CD4-positive, CD25-positive, alpha-beta regulatory T cell (primary cell): ENCODE results near the gene RAD51B. TPM values are rescaled to one million over a fixed set of nuclear protein-coding genes. Genes with fewer than 3 reads are reported as not detected.

ENCODE experiments used
- ATAC-seq, 2 donors: fragments of 150-1000 bp; cut with Tn5 transposase; one replicate each; pipeline ENCODE4 v1.10.0; 2021; ENCODE audit warnings: low read depth in 2 of 2, moderate number of reproducible peaks in 2 of 2, moderate library complexity in 1 of 2
- DNase-seq, 3 donors: peaks; one replicate each; pipeline versions ENCODE4 v3.0.0 to v3.0.0-alpha.2; 2012 to 2022; ENCODE audit warnings: mixed read lengths in 1 of 3
- H3K27ac ChIP-seq: one replicate; pipeline ENCODE4 v1.7.0; 2013; ENCODE audit warnings: mild to moderate bottlenecking, low read length; ENCODE audit not compliant: insufficient read depth, poor library complexity, severe bottlenecking
- H3K27me3 ChIP-seq: one replicate; pipeline ENCODE4 v1.7.0; 2013; ENCODE audit warnings: low read length; ENCODE audit not compliant: control insufficient read depth, insufficient read depth
- H3K36me3 ChIP-seq: one replicate; pipeline ENCODE4 v1.7.0; 2013; ENCODE audit warnings: mild to moderate bottlenecking, low read length, moderate library complexity; ENCODE audit not compliant: control insufficient read depth, insufficient read depth
- H3K4me1 ChIP-seq: 2 replicates; pipeline ENCODE4 v1.7.0; 2013; ENCODE audit warnings: mild to moderate bottlenecking, low read length; ENCODE audit not compliant: insufficient read depth, control insufficient read depth, poor library complexity, severe bottlenecking
- H3K4me3 ChIP-seq: one replicate; pipeline ENCODE4 v1.7.0; 2013; ENCODE audit warnings: low read depth, mild to moderate bottlenecking, low read length, moderate library complexity
- H3K9me3 ChIP-seq, 2 experiments: 1 replicate in 1 of 2; 2 replicates in 1 of 2; pipeline ENCODE4 v1.7.0; 2013; ENCODE audit warnings: low read length in 2 of 2, mild to moderate bottlenecking in 1 of 2, moderate library complexity in 1 of 2; ENCODE audit not compliant: control insufficient read depth in 2 of 2
- H3K27ac Mint-ChIP-seq, 3 donors: one replicate each; pipeline ENCODE4 v1.8.0; 2020 to 2022; ENCODE audit warnings: mild to moderate bottlenecking in 3 of 3, mixed read lengths in 3 of 3, moderate library complexity in 2 of 3
- H3K27me3 Mint-ChIP-seq: one replicate; pipeline ENCODE4 v1.8.0; 2022; ENCODE audit warnings: mild to moderate bottlenecking, mixed read lengths
- H3K36me3 Mint-ChIP-seq: one replicate; pipeline ENCODE4 v1.8.0; 2020; ENCODE audit warnings: mixed read lengths
- H3K4me1 Mint-ChIP-seq, 4 donors: one replicate each; pipeline ENCODE4 v1.8.0; 2020 to 2022; ENCODE audit warnings: mixed read lengths in 4 of 4, mild to moderate bottlenecking in 1 of 4
- H3K4me3 Mint-ChIP-seq, 4 donors: one replicate each; pipeline ENCODE4 v1.8.0; 2020 to 2022; ENCODE audit warnings: mild to moderate bottlenecking in 4 of 4, mixed read lengths in 4 of 4, moderate library complexity in 3 of 4
- H3K9me3 Mint-ChIP-seq, 7 donors: one replicate each; pipeline ENCODE4 v1.8.0; 2020 to 2022; ENCODE audit warnings: mixed read lengths in 7 of 7, mild to moderate bottlenecking in 3 of 7, moderate library complexity in 2 of 7
- polyA plus RNA-seq, 4 donors: library from polyadenylated mRNA; unstranded; fragments of 300-500 nt; fragmentation: Illumina TruSeq; gene quantifications; one replicate each; pipeline ENCODE4 v1.2.3, GENCODE V29; 2021
- total RNA-seq: library from RNA; stranded (reverse); gene quantifications from one replicate; pipeline ENCODE4 v1.2.3, GENCODE V29; 2022

RAD51B gene
- total and polyA plus RNA-seq, 5 donors from 2014 or later: 19.1 to 40.2 (median 28.1) TPM

DNA sequence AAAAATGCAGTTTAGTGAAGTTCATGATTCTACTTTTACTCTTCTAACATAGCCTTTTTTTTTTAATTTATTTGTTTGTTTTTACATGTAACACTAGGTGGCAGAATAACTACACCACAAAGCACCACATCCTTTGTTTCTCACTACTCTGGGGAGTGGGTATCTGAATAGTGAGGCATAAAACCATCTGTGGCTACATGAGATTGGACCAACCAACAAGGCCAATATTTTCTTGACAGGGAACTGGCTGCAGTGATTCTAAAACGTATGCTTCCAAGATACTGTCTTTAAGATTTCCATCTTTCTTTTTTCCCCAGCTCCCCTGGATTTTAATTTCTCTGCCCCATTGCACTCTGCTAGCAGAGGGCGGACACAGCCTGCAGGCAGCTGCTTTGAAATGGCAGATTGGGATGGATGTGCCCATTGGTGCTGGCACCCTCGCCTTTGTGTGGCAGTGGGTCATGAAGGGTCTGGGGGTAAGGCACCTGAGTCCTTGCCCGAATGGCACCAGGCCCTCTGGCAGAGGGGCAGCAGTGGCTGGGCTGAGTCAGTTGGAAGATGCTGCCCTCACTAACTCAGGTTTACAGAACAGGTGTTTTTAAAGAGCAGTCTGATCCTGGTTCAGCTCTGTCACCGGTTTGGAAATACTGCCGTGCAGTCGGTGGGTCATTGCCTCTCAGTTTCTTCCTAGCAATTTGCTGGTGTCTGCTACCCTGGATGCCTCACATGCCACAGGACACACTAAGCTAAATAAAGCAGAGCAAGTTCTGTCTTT lies 429.1 kb downstream of the RAD51B start:
- H3K4me3 ChIP-seq: no peak overlapping the region
- no peaks in the 10 kb centered on the region for H3K27me3 Mint-ChIP-seq
- H3K27ac Mint-ChIP-seq: peak overlapping the region; percentile 30 to 76 (median 58)
- no peak overlapping the region for H3K4me3 Mint-ChIP-seq
- H3K9me3 ChIP-seq: no peaks in the 10 kb centered on the region
- H3K4me1 ChIP-seq: peaks cover 10% of the 10 kb centered on the region
- H3K27me3 ChIP-seq: no peaks in the 10 kb centered on the region
- no peaks in the 10 kb centered on the region for H3K9me3 Mint-ChIP-seq
- no peaks in the 10 kb centered on the region for H3K36me3 ChIP-seq
- ATAC-seq (peak; percentile 58 to 78), DNase-seq (peak in 2 of 3 donors; percentile 66 to 75)
- peaks cover 19 to 39% (median 30%) of the 10 kb centered on the region in 4 donors for H3K4me1 Mint-ChIP-seq
- H3K36me3 Mint-ChIP-seq: no peaks in the 10 kb centered on the region
- no peak overlapping the region for H3K27ac ChIP-seq

DNA sequence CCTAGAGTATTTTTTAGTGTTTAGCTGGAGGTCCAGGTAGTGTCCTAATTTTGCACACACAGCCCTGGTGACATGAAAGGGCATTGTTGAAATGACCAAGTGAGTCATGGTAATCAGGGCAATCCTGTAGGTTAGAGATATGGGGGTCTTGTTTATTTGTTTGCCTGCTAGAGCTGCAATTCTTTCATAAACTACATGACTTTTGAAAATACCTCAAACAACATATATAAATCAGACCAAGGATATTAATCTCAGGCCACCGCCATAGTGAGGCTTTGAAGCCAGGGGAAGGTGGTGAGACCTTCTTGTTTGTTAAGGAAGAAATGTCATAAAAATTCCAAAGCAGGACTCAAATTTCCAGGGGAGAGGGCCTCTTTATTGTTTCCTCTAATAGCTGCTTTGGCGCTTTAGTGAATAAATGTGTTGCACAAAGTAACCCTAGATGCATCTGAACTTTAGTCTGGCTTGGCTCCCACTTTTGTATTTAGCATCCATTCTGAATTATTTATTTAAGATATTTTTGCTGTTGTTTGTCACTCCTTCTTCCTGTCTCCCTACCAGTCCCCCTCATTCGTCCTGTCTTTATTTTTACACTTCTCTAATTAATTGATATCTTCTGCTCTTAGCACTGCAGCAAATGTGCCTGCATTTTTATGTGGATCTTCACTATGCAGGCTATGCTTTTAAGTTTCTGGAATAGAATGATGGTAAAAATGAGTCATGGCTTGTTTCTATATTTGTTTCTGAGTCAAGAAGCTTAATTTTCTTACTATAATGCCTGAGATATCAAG lies 430.3 kb downstream of the RAD51B start:
- ATAC-seq (no peak), DNase-seq (no peak)
- peak overlapping the region; percentile 6 to 70 (median 41) for H3K27ac Mint-ChIP-seq
- Histone ChIP-seq H3K4me3 (no peak overlapping the region), H3K27me3 (no peaks in the 10 kb centered on the region), H3K27ac (no peak overlapping the region), H3K4me1 (peaks cover 10% of the 10 kb centered on the region), H3K9me3 (no peaks in the 10 kb centered on the region), H3K36me3 (no peaks in the 10 kb centered on the region)
- H3K4me3 Mint-ChIP-seq: no peak overlapping the region
- no peaks in the 10 kb centered on the region for H3K9me3 Mint-ChIP-seq
- peaks cover 19 to 44% (median 33%) of the 10 kb centered on the region in 4 donors for H3K4me1 Mint-ChIP-seq
- H3K27me3 Mint-ChIP-seq: no peaks in the 10 kb centered on the region
- H3K36me3 Mint-ChIP-seq: no peaks in the 10 kb centered on the region

DNA sequence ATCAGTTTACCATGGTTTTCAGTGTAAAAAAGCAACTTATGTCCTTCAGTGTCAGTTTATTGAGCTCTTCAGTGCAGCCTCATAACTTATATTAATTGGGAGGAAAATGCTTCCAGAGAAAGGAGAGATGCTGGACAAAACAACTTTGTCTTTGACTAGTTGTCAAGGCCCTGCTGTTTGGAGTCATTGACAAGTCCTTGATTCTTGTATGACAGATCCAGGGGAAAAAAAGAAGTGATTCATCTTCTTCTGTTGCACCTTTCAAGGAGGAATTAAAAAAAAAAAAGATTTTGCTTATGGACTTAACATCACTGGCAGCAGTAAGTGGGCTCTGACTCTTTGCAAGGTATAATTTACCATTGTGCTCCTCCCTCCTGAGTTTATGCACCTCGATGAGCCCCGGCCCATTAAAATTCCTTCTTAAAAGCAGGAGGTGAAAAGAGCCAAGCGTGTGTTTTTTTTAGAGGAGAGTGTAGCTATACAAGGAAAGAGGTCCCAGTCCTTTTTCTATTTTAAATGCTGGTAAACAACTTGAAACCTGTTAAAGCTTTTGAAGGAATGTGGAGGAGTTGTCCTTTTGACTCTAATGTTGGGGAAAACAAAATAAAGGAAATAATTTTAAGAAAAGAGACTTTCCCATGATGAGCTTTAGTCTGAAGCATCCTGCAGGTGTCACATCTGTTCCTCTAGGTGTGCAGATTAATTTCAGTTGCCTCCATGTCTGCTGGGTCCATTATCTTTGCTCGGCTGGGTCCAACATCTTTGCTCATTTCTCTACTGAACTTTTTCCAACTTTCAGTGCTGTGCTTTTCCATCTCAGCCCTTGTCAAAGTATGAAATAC lies 431.6 kb downstream of the RAD51B start:
- Histone ChIP-seq H3K9me3 (no peaks in the 10 kb centered on the region), H3K36me3 (no peaks in the 10 kb centered on the region), H3K4me3 (peak overlapping the region; percentile 32), H3K4me1 (peaks cover 10% of the 10 kb centered on the region), H3K27me3 (no peaks in the 10 kb centered on the region), H3K27ac (no peak overlapping the region)
- Mint-ChIP-seq H3K36me3 (no peaks in the 10 kb centered on the region), H3K4me3 (no peak overlapping the region), H3K27ac (peak overlapping the region; percentile 16 to 85 (median 75)), H3K27me3 (no peaks in the 10 kb centered on the region), H3K9me3 (no peaks in the 10 kb centered on the region), H3K4me1 (peaks cover 21 to 52% (median 41%) of the 10 kb centered on the region in 4 donors)
- DNase-seq (peak in 2 of 3 donors; percentile 34 to 45), ATAC-seq (no peak)

- DNase-seq (no peak), ATAC-seq (no peak)
- Mint-ChIP-seq H3K4me1 (peaks cover 25 to 56% (median 44%) of the 10 kb centered on the region in 4 donors), H3K4me3 (no peak overlapping the region), H3K27me3 (no peaks in the 10 kb centered on the region), H3K9me3 (no peaks in the 10 kb centered on the region), H3K27ac (peak overlapping the region; percentile 16 to 85 (median 75)), H3K36me3 (no peaks in the 10 kb centered on the region)
- no peak overlapping the region for H3K27ac ChIP-seq
- H3K4me1 ChIP-seq: peaks cover 10% of the 10 kb centered on the region
- no peaks in the 10 kb centered on the region for H3K36me3 ChIP-seq
- H3K4me3 ChIP-seq: peak overlapping the region; percentile 32
- no peaks in the 10 kb centered on the region for H3K27me3 ChIP-seq
- no peaks in the 10 kb centered on the region for H3K9me3 ChIP-seq
Observed at GRCh38 chr14:68251769-68252100, 432.2 kb downstream of the RAD51B start.

DNA sequence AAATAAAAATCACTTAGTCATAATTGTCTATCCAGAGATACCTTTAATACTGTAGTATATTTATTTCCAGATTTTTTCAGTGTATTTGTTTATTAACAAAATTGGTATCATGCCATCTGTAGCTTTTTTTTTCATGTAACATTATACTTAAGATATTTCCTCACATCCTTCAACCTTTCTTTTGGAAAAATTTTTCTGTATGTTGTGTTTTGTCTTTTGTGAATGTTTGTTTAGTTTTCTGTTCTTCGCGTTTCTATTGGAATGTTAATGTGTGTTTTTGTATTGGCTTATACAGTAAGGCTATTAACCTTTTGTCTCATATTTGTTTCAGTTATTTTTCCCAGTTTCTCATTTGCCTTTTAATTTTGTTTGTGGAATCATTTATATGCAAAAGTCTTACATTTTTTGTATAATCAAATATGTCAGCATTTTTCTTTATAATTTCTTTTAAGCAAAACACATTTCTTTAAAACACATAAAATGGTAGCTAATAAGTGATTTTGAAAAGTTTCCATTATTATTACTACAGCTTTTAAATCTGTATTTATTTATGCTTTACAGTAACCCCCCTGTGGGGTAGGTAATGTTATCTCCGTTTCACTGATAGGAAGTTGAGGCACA lies 433.7 kb downstream of the RAD51B start:
- Mint-ChIP-seq H3K27ac (no peak overlapping the region), H3K9me3 (no peaks in the 10 kb centered on the region), H3K27me3 (no peaks in the 10 kb centered on the region), H3K4me3 (no peak overlapping the region), H3K4me1 (peaks cover 22 to 53% (median 43%) of the 10 kb centered on the region in 4 donors), H3K36me3 (no peaks in the 10 kb centered on the region)
- Histone ChIP-seq H3K36me3 (no peaks in the 10 kb centered on the region), H3K27ac (no peak overlapping the region), H3K4me3 (no peak overlapping the region), H3K27me3 (no peaks in the 10 kb centered on the region), H3K4me1 (peaks cover 10% of the 10 kb centered on the region), H3K9me3 (no peaks in the 10 kb centered on the region)
- no peak for DNase-seq
- ATAC-seq: no peak

DNA sequence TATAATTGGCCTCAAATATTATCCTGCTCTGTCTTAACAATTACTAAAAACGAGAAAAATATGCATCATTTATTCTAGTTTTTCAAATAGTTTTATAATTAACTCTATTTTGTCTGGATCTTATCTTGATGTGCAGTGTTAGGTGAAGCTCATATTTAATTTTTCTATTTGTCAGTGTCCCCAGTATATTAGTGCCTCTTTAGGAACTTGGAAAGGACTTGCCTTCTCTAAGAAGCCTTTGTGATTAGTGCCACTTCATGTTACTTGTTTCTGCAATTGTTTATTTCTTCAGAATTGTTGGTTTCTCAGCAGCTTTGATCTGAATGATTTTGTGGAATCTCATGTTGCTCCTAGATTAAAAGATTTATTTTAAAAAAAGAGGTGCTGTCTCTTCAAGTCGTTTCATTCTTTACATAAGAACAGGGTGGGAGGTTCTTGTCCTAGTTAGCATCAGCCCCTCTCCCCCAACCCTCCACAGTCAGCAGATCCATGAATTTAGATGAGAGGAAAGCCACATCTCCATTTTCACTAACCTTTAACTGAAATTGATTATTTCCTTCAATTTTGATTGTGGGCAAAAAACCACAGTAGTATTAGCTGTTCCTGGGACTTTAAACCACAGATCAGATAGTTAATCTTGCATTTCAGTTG lies 434.4 kb downstream of the RAD51B start:
- no peak for ATAC-seq
- no peak overlapping the region for H3K27ac Mint-ChIP-seq
- H3K27me3 Mint-ChIP-seq: no peaks in the 10 kb centered on the region
- DNase-seq: no peak
- no peaks in the 10 kb centered on the region for H3K9me3 ChIP-seq
- peaks cover 21 to 53% (median 37%) of the 10 kb centered on the region in 4 donors for H3K4me1 Mint-ChIP-seq
- H3K9me3 Mint-ChIP-seq: no peaks in the 10 kb centered on the region
- no peaks in the 10 kb centered on the region for H3K36me3 ChIP-seq
- H3K4me1 ChIP-seq: peaks cover 4% of the 10 kb centered on the region
- no peak overlapping the region for H3K4me3 ChIP-seq
- H3K27ac ChIP-seq: no peak overlapping the region
- no peak overlapping the region for H3K4me3 Mint-ChIP-seq
- no peaks in the 10 kb centered on the region for H3K36me3 Mint-ChIP-seq
- no peaks in the 10 kb centered on the region for H3K27me3 ChIP-seq
